ENCODE measurements around the gene CACNA1G. TPM values are rescaled to one million over a fixed set of nuclear protein-coding genes. Genes with fewer than 3 reads are reported as not detected.

The CACNA1G gene
- total RNA-seq, 1 donor from 2014 or later = 1.6 TPM

DNA sequence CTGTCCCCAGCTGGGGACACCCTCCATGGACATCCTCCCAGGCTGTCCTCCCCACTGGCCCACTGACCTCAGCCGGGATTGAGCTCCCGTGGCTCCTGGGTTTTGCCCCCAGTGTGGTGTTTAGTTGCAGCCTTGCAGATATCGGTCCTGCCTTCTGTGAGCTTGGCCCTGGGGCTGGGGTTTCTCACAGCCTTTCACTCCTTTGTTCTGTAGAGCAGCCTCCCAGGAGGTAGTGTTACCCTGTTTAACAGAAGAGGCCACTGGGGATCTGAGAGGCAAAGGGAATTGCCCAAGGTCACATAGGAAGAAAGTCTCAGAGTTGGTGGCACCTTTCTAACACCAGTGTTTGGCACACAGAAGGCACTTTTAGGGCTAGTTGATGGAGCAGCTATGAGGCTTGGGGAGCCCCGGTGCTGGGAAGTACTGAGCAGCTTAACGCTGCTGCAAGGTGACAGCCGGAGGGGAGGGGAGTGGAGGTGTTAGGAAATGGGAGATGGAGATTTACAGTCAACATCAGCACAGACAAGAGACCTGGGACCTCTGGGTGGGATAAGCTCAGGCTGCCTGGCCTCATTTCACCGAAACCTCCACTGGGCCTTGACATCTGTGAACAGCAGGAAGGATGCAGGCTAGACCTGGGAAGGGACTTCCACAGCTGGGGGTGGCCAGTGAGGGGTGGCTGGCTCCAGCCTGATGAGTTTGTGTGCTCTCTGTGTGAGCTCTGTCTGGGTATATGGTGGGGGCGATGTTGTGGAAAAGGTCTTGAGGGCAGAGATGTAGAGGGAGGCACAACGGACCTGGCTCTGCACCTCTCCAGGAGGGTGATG is 26.1 kb downstream of the CACNA1G start:
- DNase-seq (ENCODE audit: low spot score) = no peak
- TF ChIP-seq EZH2phosphoT487 (IDR thresholded peaks at IDR 0.05) (no peak), EZH2 (IDR thresholded peaks at IDR 0.05) (no peak)
- TF ChIP-seq, protein P1, sequence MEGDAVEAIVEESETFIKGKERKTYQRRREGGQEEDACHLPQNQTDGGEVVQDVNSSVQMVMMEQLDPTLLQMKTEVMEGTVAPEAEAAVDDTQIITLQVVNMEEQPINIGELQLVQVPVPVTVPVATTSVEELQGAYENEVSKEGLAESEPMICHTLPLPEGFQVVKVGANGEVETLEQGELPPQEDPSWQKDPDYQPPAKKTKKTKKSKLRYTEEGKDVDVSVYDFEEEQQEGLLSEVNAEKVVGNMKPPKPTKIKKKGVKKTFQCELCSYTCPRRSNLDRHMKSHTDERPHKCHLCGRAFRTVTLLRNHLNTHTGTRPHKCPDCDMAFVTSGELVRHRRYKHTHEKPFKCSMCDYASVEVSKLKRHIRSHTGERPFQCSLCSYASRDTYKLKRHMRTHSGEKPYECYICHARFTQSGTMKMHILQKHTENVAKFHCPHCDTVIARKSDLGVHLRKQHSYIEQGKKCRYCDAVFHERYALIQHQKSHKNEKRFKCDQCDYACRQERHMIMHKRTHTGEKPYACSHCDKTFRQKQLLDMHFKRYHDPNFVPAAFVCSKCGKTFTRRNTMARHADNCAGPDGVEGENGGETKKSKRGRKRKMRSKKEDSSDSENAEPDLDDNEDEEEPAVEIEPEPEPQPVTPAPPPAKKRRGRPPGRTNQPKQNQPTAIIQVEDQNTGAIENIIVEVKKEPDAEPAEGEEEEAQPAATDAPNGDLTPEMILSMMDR (IDR thresholded peaks at IDR 0.05) = no peak
- no peaks in the 10 kb centered on the region for H3K9me3 Mint-ChIP-seq
- no peaks in the 10 kb centered on the region for H4K20me1 ChIP-seq (ENCODE audit: low read depth)
- no peaks in the 10 kb centered on the region for H3K27me3 ChIP-seq
- peak overlapping the region; percentile 92 for H3K27ac Mint-ChIP-seq
- peak overlapping the region; percentile 37 for H3K9ac ChIP-seq
- H3K36me3 ChIP-seq = no peaks in the 10 kb centered on the region
- no peak overlapping the region for H2AFZ ChIP-seq (replicated peaks)
- H3K4me3 ChIP-seq = no peak overlapping the region
- peaks cover 7% of the 10 kb centered on the region for H3F3A ChIP-seq (ENCODE audit: low read depth)
- peaks cover 4% of the 10 kb centered on the region for H3K36me3 Mint-ChIP-seq
- no peak overlapping the region for H3K27ac ChIP-seq
- no peak overlapping the region for H3K4me2 ChIP-seq
- peaks cover 5% of the 10 kb centered on the region for H3K27me3 Mint-ChIP-seq (ENCODE audit: insufficient read depth, low read depth)
- H3K4me1 ChIP-seq = peaks cover 22% of the 10 kb centered on the region
- no peaks in the 10 kb centered on the region for H3K9me3 ChIP-seq (ENCODE audit: low read depth)
- H3K79me2 ChIP-seq (ENCODE audit: low read depth) = no peaks in the 10 kb centered on the region
- H3K4me1 Mint-ChIP-seq = peaks cover 59% of the 10 kb centered on the region
- H3K4me3 Mint-ChIP-seq = peak overlapping the region; percentile 68

DNA sequence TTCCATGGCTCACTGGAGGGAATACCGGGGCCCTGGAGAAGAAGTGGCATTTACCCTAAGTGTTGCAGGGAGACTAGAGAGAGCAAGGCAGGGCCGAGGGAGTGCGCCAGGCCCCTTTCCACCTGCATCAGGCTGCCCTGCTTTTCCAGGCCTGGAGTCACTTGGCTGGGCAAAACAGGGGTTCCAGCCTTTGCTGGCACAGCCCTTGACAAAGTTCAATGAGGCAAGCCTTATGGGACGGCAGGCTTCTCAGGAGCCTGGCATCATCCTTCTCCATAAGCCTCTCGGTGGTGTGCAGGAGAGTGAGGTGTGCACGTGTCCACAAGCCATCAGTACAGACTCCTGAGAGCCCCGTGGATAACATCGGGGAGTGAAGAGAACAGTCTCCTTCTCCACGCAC is 27.1 kb downstream of the CACNA1G start:
- H3K27ac Mint-ChIP-seq = no peak overlapping the region
- Histone ChIP-seq H2AFZ (replicated peaks) (no peak overlapping the region), H3K4me3 (no peak overlapping the region), H3K9ac (no peak overlapping the region), H3K27ac (no peak overlapping the region), H3K4me2 (no peak overlapping the region), H3F3A (ENCODE audit: low read depth) (peaks cover 7% of the 10 kb centered on the region), H3K36me3 (no peaks in the 10 kb centered on the region), H3K9me3 (ENCODE audit: low read depth) (no peaks in the 10 kb centered on the region), H3K79me2 (ENCODE audit: low read depth) (no peaks in the 10 kb centered on the region), H3K4me1 (peaks cover 24% of the 10 kb centered on the region), H4K20me1 (ENCODE audit: low read depth) (no peaks in the 10 kb centered on the region), H3K27me3 (no peaks in the 10 kb centered on the region)
- H3K36me3 Mint-ChIP-seq = no peaks in the 10 kb centered on the region
- H3K4me3 Mint-ChIP-seq = peak overlapping the region; percentile 18
- peaks cover 5% of the 10 kb centered on the region for H3K27me3 Mint-ChIP-seq (ENCODE audit: insufficient read depth, low read depth)
- H3K9me3 Mint-ChIP-seq = no peaks in the 10 kb centered on the region
- TF ChIP-seq, protein P1 (IDR thresholded peaks at IDR 0.05) = no peak
- TF ChIP-seq EZH2phosphoT487 (IDR thresholded peaks at IDR 0.05) (no peak), EZH2 (IDR thresholded peaks at IDR 0.05) (no peak)
- DNase-seq (ENCODE audit: low spot score) = no peak
- H3K4me1 Mint-ChIP-seq = peaks cover 67% of the 10 kb centered on the region

DNA sequence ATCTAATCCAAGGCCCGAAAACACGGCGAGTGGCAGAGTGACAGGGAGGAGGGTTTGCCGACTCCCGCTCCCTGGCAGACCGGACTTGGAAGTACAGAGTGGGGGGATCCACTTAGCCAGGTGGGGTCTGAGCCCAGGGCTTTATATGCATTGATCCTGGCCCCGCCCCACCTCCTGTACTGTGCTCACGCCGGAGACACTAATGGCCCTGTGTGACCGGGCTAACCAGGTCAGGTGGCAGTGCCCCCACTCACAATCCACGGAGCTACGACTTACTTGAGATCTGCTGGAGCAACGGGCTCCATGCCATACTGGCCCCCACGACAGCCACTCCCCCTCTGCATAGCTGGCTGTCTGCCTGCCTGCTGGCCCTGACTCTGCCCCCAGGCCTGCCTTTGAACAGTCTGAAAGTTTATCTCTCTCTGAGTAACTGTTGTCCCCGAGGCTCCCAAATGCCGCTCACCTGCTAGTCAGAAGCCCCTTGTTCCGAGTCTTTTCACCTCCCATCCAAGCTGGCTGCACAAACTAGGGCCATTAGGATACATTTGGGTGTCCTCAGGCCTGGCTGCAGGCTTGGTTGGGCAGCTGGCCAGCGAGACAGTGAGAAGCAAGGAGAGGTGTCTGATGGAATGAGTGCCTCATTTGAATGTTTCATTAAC is 28.0 kb downstream of the CACNA1G start:
- no peak for DNase-seq (ENCODE audit: low spot score)
- TF ChIP-seq, protein P1 (IDR thresholded peaks at IDR 0.05) = no peak
- TF ChIP-seq EZH2phosphoT487 (IDR thresholded peaks at IDR 0.05) (no peak), EZH2 (IDR thresholded peaks at IDR 0.05) (no peak)
- H4K20me1 ChIP-seq (ENCODE audit: low read depth) = no peaks in the 10 kb centered on the region

More for the DNA sequence above, 28.0 kb downstream of the CACNA1G start:
- Histone ChIP-seq H3K4me3 (no peak overlapping the region), H3K9ac (no peak overlapping the region), H3K4me2 (no peak overlapping the region), H3K36me3 (no peaks in the 10 kb centered on the region), H3K27me3 (no peaks in the 10 kb centered on the region), H3K79me2 (ENCODE audit: low read depth) (no peaks in the 10 kb centered on the region), H2AFZ (replicated peaks) (no peak overlapping the region), H3K27ac (no peak overlapping the region), H3F3A (ENCODE audit: low read depth) (peaks cover 7% of the 10 kb centered on the region), H3K9me3 (ENCODE audit: low read depth) (no peaks in the 10 kb centered on the region), H3K4me1 (peaks cover 34% of the 10 kb centered on the region)
- no peaks in the 10 kb centered on the region for H3K36me3 Mint-ChIP-seq
- H3K9me3 Mint-ChIP-seq = no peaks in the 10 kb centered on the region
- peaks cover 5% of the 10 kb centered on the region for H3K27me3 Mint-ChIP-seq (ENCODE audit: insufficient read depth, low read depth)
- H3K4me1 Mint-ChIP-seq = peaks cover 68% of the 10 kb centered on the region
- H3K27ac Mint-ChIP-seq = peak overlapping the region; percentile 46
- no peak overlapping the region for H3K4me3 Mint-ChIP-seq
